ENCODE results near the gene EZR.

EZR gene

DNA sequence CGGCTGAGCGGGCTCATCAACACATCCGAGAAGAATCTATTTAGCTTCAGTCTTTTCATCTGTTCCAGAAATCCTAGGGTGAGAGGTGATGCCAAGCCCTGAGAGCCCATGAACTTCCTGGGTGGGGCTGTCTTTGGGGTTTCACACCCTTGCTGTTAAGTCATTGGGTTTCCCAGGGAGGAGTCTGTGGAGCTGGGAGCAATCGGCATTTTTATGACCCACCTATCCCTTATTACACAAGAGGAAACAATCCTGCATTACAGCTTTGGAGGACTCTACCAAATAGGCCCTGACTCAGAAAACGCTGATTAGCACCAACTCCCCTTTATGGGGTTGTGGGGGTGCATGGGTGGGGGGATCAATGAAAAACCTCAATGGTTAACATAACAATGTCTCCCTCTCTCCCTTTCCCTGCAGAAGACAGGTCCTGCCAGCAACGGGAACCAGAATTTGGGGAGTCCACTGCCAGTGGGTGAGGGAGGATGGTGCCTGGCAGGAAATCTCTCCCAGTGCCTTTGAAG, 46.3 kb downstream of the EZR start:
- no peak for DNase-seq

DNA sequence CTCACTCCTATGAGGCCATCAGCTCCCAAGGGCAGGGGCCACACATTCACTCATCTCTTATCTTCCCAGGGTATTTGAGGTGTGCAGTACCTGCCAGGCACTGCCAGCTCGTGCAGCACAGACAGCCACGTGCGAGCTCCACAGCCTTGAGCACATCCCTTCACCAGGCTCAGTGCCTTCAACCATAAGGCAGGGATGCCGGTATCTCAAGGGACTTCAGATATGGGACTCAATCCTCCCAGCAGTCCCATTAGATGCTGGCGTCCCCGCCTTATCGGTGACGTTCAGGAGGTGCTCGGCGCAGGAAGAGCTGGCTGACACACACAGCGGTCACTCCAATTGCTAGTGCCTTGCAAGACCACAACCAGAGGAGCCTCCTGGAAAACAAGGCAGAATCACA, 47.0 kb downstream of the EZR start:
- no peak for DNase-seq

DNA sequence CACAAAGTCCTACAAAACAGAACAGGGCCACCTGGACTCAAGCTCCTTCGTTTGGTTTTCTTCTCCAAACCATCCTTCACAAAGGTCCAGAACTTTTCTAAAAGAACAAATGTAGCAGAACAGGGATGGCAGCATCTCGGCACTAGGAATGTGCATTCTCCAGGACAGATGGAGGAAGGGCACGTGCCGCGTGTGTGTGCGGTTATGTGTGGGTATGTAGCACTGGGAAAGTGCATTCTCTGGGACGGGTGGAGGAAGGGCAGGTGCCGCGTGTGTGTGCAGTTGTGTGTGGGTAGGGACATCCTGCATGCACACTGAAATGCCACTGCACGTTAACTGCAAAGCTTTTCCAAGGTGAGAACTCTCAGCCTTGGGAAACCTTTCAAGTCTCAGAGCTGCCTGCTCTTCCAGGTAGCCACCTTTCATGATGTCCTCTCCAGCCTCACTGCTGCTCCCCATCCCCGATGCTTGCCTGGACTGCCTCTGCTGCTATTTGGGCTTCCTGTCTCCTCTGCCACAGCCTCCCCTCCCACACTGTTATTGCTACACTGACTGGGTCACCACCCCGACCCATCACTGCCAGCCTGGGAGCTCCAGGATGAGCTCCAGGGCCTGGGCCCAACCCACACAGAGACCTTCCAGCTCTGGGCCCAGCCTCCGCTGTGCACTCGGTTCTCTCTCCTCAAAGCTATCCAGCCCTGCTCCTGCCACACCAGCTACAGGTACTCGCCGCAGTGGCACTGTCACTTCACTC, 47.6 kb downstream of the EZR start:
- no peak for DNase-seq

GRCh38 chr6:158770533-158771330, 48.4 kb downstream of the EZR start:
- DNase-seq = no peak

- no peak for DNase-seq
Measured at GRCh38 chr6:158769771-158770432, 49.3 kb downstream of the EZR start.

GRCh38 chr6:158769234-158769770, 49.9 kb downstream of the EZR start:
- DNase-seq = no peak

- no peak for DNase-seq
Measured at GRCh38 chr6:158768436-158768835, 50.7 kb downstream of the EZR start.

GRCh38 chr6:158767709-158768108, 51.5 kb downstream of the EZR start:
- no peak for DNase-seq

DNA sequence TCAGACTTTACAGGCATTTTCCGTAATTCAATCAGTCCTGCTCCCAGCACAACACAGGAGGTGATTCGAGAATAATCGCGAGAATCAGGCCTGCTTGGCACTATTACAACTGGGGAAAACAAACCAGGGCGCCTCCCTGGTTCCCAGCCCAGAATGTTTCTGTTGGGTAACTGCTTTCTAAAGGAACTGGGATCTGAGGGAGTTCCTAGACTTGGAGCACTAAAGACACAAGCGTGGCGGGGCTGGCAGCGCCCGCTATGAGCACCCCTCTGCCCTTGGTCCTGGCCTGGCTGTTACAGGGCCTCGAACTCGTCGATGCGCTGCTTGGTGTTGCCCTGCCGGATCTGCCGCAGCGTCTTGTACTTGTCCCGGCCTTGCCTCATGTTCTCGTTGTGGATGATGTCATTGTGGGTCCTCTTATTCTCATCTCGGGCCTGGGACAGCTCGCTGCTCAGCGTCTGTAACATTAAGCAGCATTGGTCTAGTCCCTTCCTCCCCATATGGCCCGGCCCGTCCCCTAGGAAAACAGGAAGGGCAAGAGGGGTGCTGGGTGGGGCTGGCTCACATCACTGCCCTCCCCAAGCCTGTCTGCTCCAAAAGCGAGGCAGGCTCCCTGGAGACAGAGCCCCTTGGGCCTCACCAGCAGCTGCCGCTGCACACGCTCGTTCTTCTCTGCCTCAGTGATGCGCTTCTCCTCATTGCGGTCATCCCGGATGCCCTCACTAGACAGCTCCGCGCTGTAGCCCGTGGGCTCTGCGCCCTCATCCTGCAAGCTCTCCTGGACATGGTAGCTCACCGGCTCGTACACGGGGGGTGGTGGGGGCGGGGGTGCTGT, 52.3 kb downstream of the EZR start:
- no peak for DNase-seq

- DNase-seq = no peak
Measured at GRCh38 chr6:158765499-158766068, 53.6 kb downstream of the EZR start.

DNA sequence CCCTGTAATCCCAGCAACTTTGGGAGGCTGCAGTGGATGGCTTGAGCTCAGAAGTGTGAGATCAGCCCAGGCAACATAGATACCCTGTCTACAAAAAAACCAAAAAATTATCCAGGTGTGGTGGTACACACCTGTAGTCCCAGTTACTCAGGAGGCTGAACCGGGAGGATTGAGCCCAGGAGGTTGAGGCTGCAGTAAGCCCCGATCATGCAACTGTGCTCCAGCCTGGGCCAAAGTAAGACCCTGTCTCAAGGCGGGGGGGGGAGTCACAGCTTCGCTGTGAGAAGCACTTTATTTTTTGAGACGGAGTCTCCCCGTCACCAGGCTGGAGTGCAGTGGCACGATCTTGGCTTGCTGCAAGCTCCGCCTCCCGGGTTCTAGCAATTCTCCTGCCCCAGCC, 54.2 kb downstream of the EZR start:
- no peak for DNase-seq

DNA sequence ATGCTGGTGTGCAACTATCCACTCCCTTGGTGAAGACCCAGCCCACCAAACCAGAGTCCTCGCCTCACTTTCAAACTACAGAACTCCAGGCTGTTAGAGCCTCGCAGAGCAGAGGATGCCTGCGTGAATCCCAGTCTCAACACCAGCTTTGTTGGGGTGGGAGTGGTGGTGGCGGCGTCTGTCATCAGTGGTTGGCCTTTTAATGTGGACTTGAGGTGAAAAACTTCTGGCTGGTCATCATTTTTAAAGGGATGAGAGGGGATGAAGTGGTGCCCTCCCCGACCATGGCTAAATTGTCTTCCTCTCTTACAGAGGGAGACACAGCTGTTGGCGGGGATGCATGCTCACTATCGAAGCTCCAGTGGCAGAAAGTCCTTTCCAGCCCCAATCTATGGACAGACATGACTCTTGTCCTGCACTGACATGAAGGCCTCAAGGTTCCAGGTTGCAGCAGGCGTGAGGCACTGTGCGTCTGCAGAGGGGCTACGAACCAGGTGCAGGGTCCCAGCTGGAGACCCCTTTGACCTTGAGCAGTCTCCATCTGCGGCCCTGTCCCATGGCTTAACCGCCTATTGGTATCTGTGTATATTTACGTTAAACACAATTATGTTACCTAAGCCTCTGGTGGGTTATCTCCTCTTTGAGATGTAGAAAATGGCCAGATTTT, 54.9 kb downstream of the EZR start:
- no peak for DNase-seq

DNA sequence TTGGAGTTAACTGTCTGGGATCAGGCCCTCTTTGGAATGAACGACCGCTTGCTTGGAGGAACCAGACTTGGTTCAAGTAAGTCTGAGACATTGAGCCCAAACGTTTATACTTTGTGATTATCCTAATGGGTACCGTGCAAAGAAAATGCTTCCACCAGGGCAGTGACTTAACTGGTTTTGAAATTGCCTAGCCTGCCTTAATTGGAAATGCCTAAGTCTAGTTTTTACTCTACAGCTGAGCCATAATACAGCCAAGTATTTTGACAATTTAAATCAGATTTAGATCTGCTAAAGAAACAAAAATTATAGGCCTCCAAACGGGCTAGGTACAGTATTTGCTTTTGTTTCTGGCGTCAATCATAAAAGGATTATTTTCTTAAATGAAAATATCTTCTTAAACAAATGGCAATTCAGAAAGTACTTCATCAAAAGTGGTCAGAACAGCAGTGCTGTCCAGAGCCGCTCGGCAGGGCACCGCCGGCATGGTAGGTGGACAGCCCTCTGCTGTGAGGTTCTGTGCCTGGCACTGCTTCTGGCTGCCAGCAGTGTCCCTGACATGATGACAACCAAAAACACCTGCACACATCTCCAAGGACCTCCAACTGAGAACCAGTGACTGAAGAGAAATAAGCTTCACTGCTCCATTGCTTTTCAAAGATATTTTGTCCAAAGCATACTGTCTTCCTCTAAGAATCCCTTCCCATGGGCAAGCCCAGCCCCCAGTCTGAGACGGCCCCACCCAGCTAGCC, 55.6 kb downstream of the EZR start:
- no peak for DNase-seq

DNA sequence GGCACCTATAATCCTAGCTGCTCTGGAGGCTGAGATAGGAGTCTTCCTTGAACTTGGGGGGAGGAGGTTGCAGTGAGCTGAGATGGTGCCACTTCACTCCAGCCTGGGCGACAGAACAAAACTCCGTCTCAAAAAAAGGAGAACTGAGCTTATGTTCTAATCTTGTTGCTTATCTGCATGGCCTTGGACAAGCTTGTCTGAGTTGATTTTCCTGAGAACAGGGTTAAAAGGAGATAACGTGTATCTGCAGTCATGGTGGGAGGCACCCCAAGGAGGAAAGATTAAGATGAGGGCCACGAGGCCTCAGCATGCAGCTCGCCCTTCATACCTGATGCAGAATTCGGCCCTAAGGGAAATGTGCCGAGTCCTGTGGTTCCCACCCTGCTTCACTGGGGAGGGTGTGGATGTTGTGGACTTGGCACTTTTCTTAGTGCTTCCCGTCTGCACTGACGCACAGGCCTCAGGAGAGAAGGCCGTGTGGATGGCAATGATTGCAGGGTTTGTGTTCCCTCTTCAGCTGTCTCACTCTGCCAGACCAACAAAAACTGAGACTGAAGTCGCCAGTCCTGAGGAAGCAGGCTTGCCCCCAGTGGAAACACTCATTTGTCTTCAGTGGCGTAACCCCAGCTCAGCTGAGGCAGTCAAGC, 56.3 kb downstream of the EZR start:
- DNase-seq = no peak

DNA sequence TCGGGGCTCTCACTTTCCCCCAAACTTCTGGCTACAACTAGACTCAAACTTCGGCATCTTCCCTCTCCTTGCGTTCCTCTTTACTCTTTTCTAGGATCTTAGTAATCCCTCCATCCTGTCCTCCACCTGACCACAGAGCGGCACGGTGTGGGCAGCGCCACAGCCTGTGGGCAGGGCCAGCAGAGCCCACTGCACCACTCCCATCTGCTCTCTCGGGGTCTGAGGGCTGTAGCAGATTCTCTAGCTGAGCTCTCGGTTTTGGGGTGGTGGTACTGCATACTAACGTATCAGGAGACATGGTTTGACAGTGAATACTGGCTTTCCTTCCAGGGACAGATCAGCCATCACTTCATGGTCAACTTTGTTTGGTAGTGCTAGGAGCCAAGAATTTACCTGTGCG, 57.4 kb downstream of the EZR start:
- DNase-seq = no peak

- DNase-seq = no peak
Measured at GRCh38 chr6:158760618-158761250, 58.4 kb downstream of the EZR start.

- no peak for DNase-seq
Measured at GRCh38 chr6:158759966-158760617, 59.1 kb downstream of the EZR start.

DNA sequence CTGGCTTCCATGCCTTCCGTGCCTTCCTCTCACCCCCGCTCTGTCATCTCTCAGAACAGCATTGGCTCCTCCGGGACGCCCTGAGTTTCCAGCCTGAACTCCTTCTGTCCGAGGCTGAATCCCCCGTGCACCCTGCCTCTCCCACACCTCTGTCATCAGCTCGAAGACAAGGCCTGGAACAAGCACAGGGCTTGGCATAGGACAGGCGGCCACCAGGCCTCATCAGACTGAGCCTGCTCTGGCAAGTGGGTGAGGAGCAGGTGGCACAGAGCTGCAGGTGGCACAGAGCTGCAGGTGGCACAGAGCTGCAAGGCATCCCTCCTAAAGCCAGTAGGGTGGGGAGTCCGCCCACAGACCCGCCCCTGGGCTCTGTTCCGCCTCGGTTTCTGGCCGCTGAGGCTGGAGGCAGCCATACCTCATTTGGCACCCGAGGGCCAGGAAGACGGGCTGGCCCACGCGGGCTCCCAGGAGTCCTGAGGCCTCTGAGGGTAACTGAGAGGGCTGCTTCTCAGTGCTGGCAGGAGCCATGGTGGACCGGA, 60.2 kb downstream of the EZR start:
- DNase-seq = no peak

DNA sequence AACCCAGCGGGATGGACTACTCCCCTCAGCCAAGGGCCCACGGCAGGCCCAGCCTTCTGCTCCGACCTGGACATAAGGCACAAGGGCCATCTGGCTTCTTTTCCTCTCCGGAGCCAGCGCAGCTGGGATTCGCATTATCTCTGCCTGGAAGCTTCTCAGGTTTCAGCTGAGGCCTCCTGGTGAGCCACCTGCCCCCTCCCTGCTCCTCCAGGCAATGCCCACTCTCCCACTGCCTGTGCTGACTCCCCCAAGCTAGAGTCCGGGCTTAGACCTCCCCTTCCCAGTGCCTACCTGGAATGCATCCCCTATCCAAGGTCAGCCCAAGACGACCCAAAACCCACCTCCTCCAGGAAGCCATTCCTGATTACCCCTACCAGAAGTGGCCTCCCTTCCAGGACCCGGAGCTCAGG, 60.7 kb downstream of the EZR start:
- no peak for DNase-seq
